GM21526 (cell line): ENCODE results near the gene BCR.

Experiments
- ATAC-seq: cut with Tn5 transposase; IDR thresholded peaks from one replicate; pipeline ENCODE4 v1.9.1; 2021; ENCODE audit warnings: moderate library complexity; ENCODE audit not compliant: unreplicated experiment, low FRiP score

Gene BCR

GRCh38 chr22:23215294-23216241, 35.3 kb downstream of the BCR start:
- ATAC-seq = no peak

- ATAC-seq = no peak
These were observed 36.3 kb downstream of the BCR start for GRCh38 chr22:23216461-23217170.

GRCh38 chr22:23217171-23218052, 37.1 kb downstream of the BCR start:
- ATAC-seq = no peak

GRCh38 chr22:23218053-23218866, 38.0 kb downstream of the BCR start:
- no peak for ATAC-seq

GRCh38 chr22:23218867-23219251, 38.5 kb downstream of the BCR start:
- ATAC-seq = no peak

- ATAC-seq = no peak
These were observed 39.0 kb downstream of the BCR start for GRCh38 chr22:23219317-23219716.

- ATAC-seq = no peak
These were observed 39.6 kb downstream of the BCR start for GRCh38 chr22:23219822-23220484.

GRCh38 chr22:23220485-23221350, 40.4 kb downstream of the BCR start:
- ATAC-seq = no peak

- no peak for ATAC-seq
These were observed 41.1 kb downstream of the BCR start for GRCh38 chr22:23221351-23221804.

GRCh38 chr22:23222033-23222792, 41.9 kb downstream of the BCR start:
- no peak for ATAC-seq

- ATAC-seq = no peak
These were observed 42.7 kb downstream of the BCR start for GRCh38 chr22:23222793-23223568.

- ATAC-seq = no peak
These were observed 43.4 kb downstream of the BCR start for GRCh38 chr22:23223569-23224317.

- ATAC-seq = no peak
These were observed 44.5 kb downstream of the BCR start for GRCh38 chr22:23224846-23225245.

GRCh38 chr22:23225337-23225723, 45.0 kb downstream of the BCR start:
- ATAC-seq = no peak

GRCh38 chr22:23225724-23226496, 45.6 kb downstream of the BCR start:
- ATAC-seq = no peak

GRCh38 chr22:23226497-23226850, 46.2 kb downstream of the BCR start:
- ATAC-seq = no peak
